Thoracic aorta (tissue), 2 donors: Measurements from ENCODE around the gene VWA2. TPM values are rescaled to one million over a fixed set of nuclear protein-coding genes. Genes with fewer than 3 reads are reported as not detected.

Experiments
- ATAC-seq: fragments of 150-250 bp; one replicate; pipeline ENCODE4 v1.8.0; 2017; ENCODE audit warnings: low read depth; ENCODE audit not compliant: insufficient number of reproducible peaks, low FRiP score
- DNase-seq: peaks from one replicate; pipeline ENCODE4 v3.0.0-alpha.2; 2020; ENCODE audit warnings: low spot score
- H3K27ac ChIP-seq, 2 donors: fragments of 200-600 bp; sonication (generic); 1 replicate in 1 of 2; 2 replicates in 1 of 2; pipeline ENCODE4 v1.5.1; 2016; ENCODE audit warnings: mild to moderate bottlenecking in 2 of 2, moderate library complexity in 2 of 2
- H3K27me3 ChIP-seq: fragments of 200-600 bp; sonication (generic); replicated peaks from 2 replicates; pipeline ENCODE4 v1.6.0; 2016; ENCODE audit warnings: mild to moderate bottlenecking; ENCODE audit not compliant: insufficient read depth
- H3K36me3 ChIP-seq: fragments of 200-600 bp; sonication (generic); one replicate; pipeline ENCODE4 v1.5.1; 2016
- H3K4me1 ChIP-seq, 2 donors: fragments of 200-600 bp; sonication (generic); 1 replicate in 1 of 2; 2 replicates in 1 of 2; pipeline versions ENCODE4 v1.5.1 to v1.6.0; 2016; ENCODE audit warnings: low read depth in 2 of 2, mild to moderate bottlenecking in 1 of 2; ENCODE audit not compliant: control insufficient read depth in 1 of 2
- H3K4me3 ChIP-seq: fragments of 200-600 bp; sonication (generic); 2 replicates; pipeline ENCODE4 v1.5.1; 2016; ENCODE audit warnings: mild to moderate bottlenecking
- H3K9me3 ChIP-seq: fragments of 200-600 bp; sonication (generic); 2 replicates; pipeline ENCODE4 v1.5.1; 2016
- CTCF ChIP-seq: fragments of 200-600 bp; sonication (generic); IDR thresholded peaks from one replicate; pipeline ENCODE4 v1.5.1; 2019; ENCODE audit warnings: antibody characterized with exemption
- total RNA-seq, 2 donors: library from RNA; depleted of rRNA; stranded (reverse); fragments of >200 nt; gene quantifications; one replicate each; pipeline versions ENCODE4 v1.1.0 to v1.2.3, GENCODE V29; 2016

The VWA2 gene
- total RNA-seq, 2 donors from 2014 or later: 0.28 TPM; not detected in 1

- no peak for TF ChIP-seq CTCF
- Histone ChIP-seq H3K9me3 (no peaks in the 10 kb centered on the region), H3K27me3 (no peaks in the 10 kb centered on the region), H3K4me3 (no peak overlapping the region), H3K27ac (no peak overlapping the region), H3K36me3 (no peaks in the 10 kb centered on the region), H3K4me1 (peaks cover 0 to 10% of the 10 kb centered on the region in 2 donors)
- DNase-seq (no peak), ATAC-seq (no peak)
Observed at GRCh38 chr10:114311496-114312209, 72.6 kb downstream of the VWA2 start.

GRCh38 chr10:114313139-114313538 lies 74.1 kb downstream of the VWA2 start:
- no peak for TF ChIP-seq CTCF
- Histone ChIP-seq H3K4me1 (peaks cover 0 to 10% of the 10 kb centered on the region in 2 donors), H3K9me3 (no peaks in the 10 kb centered on the region), H3K27me3 (no peaks in the 10 kb centered on the region), H3K36me3 (no peaks in the 10 kb centered on the region), H3K4me3 (no peak overlapping the region), H3K27ac (no peak overlapping the region)
- DNase-seq: no peak
- ATAC-seq: no peak

- ATAC-seq (no peak), DNase-seq (no peak)
- Histone ChIP-seq H3K36me3 (no peaks in the 10 kb centered on the region), H3K4me1 (peaks cover 0 to 3% of the 10 kb centered on the region in 2 donors), H3K9me3 (no peaks in the 10 kb centered on the region), H3K27ac (no peak overlapping the region), H3K4me3 (no peak overlapping the region), H3K27me3 (no peaks in the 10 kb centered on the region)
- no peak for TF ChIP-seq CTCF
Observed at GRCh38 chr10:114313866-114314265, 74.8 kb downstream of the VWA2 start.

- Histone ChIP-seq H3K4me1 (no peaks in the 10 kb centered on the region), H3K9me3 (no peaks in the 10 kb centered on the region), H3K27ac (no peak overlapping the region), H3K4me3 (no peak overlapping the region), H3K36me3 (no peaks in the 10 kb centered on the region), H3K27me3 (no peaks in the 10 kb centered on the region)
- no peak for DNase-seq
- ATAC-seq: no peak
- no peak for TF ChIP-seq CTCF
Observed at GRCh38 chr10:114315566-114316420, 76.7 kb downstream of the VWA2 start.

GRCh38 chr10:114316744-114317143 lies 77.7 kb downstream of the VWA2 start:
- H3K9me3 ChIP-seq: no peaks in the 10 kb centered on the region
- ATAC-seq (no peak), DNase-seq (no peak)
- no peak for TF ChIP-seq CTCF
- H3K27me3 ChIP-seq: no peaks in the 10 kb centered on the region
- H3K27ac ChIP-seq: no peak overlapping the region
- no peaks in the 10 kb centered on the region for H3K36me3 ChIP-seq
- H3K4me1 ChIP-seq: no peaks in the 10 kb centered on the region
- H3K4me3 ChIP-seq: no peak overlapping the region
